Urothelium cell line (cell line): ENCODE measurements around the gene TMEM63A.
"Not testable (repeated sequence)": the region's sequence is repeated elsewhere in the genome, so short reads cannot be mapped to it uniquely, and the experiment has no call there.

Experiments used
- DNase-seq: peaks from one replicate; pipeline ENCODE4 v3.0.0; 2011; ENCODE audit warnings: low spot score, mixed read lengths
- FAIRE-seq: peaks from 2 replicates; lab custom pipeline; 2011; peaks lifted over from hg19 to GRCh38; lab: Jason Lieb, UNC

Gene TMEM63A

GRCh38 chr1:225846331-225847310 is 35.6 kb downstream of the TMEM63A start:
- no peak for DNase-seq
- FAIRE-seq: no peak

GRCh38 chr1:225845571-225846259 is 36.5 kb downstream of the TMEM63A start:
- peak; percentile 66 for DNase-seq
- FAIRE-seq: no peak

- FAIRE-seq: no peak
- DNase-seq: no peak
Measured at GRCh38 chr1:225845097-225845496, 37.1 kb downstream of the TMEM63A start.

GRCh38 chr1:225844236-225845061 is 37.7 kb downstream of the TMEM63A start:
- no peak for DNase-seq
- no peak for FAIRE-seq

- FAIRE-seq: no peak
- no peak for DNase-seq
Measured at GRCh38 chr1:225843426-225843795, 38.8 kb downstream of the TMEM63A start.

GRCh38 chr1:225842788-225843425 is 39.3 kb downstream of the TMEM63A start:
- DNase-seq: no peak
- no peak for FAIRE-seq

- FAIRE-seq (no peak), DNase-seq (no peak)
Measured at GRCh38 chr1:225842074-225842473, 40.1 kb downstream of the TMEM63A start.

- DNase-seq: no peak
- no peak for FAIRE-seq
Measured at GRCh38 chr1:225840713-225841112, 41.5 kb downstream of the TMEM63A start.

GRCh38 chr1:225840223-225840610 is 42.0 kb downstream of the TMEM63A start:
- FAIRE-seq (no peak), DNase-seq (no peak)

GRCh38 chr1:225838793-225839192 is 43.4 kb downstream of the TMEM63A start:
- FAIRE-seq: no peak
- no peak for DNase-seq

- FAIRE-seq: not testable (repeated sequence)
Measured at GRCh38 chr1:225836296-225836695, 45.9 kb downstream of the TMEM63A start.

GRCh38 chr1:225835856-225836255 is 46.3 kb downstream of the TMEM63A start:
- FAIRE-seq (no peak), DNase-seq (no peak)

More at GRCh38 chr1:225836296-225836695, 45.9 kb downstream of the TMEM63A start:
- not testable (repeated sequence) for DNase-seq

- DNase-seq (no peak), FAIRE-seq (no peak)
Measured at GRCh38 chr1:225834417-225835329, 47.5 kb downstream of the TMEM63A start.

GRCh38 chr1:225830841-225831240 is 51.3 kb downstream of the TMEM63A start:
- no peak for FAIRE-seq

GRCh38 chr1:225828706-225829345 is 53.4 kb downstream of the TMEM63A start:
- FAIRE-seq (no peak), DNase-seq (no peak)

More at GRCh38 chr1:225830841-225831240, 51.3 kb downstream of the TMEM63A start:
- no peak for DNase-seq

GRCh38 chr1:225827076-225827475 is 55.1 kb downstream of the TMEM63A start:
- no peak for FAIRE-seq
- DNase-seq: no peak

- no peak for FAIRE-seq
- no peak for DNase-seq
Measured at GRCh38 chr1:225825607-225826007, 56.6 kb downstream of the TMEM63A start.

GRCh38 chr1:225825078-225825477 is 57.1 kb downstream of the TMEM63A start:
- DNase-seq (no peak), FAIRE-seq (no peak)

GRCh38 chr1:225824533-225824941 is 57.6 kb downstream of the TMEM63A start:
- no peak for FAIRE-seq
- no peak for DNase-seq
